RWPE2 (cell line): ENCODE data around the gene CEP20.

Source experiments
- ATAC-seq: fragments of 200-7000 bp; cut with Tn5 transposase; 3 replicates; pipeline ENCODE4 v1.9.1; 2021; ENCODE audit warnings: low read depth
- DNase-seq: peaks from one replicate; pipeline ENCODE4 v3.0.0-alpha.2; 2020; ENCODE audit warnings: low spot score
- H3K27ac ChIP-seq: fragments of 450-650 bp; 2 replicates; pipeline ENCODE4 v1.5.1; 2017; ENCODE audit warnings: mild to moderate bottlenecking; ENCODE audit not compliant: poor library complexity, severe bottlenecking
- H3K27me3 ChIP-seq: fragments of 250-450 bp; sonication (Bioruptor Pico); 2 replicates; pipeline ENCODE4 v1.5.1; 2021; ENCODE audit warnings: mild to moderate bottlenecking, moderate library complexity; ENCODE audit not compliant: insufficient read depth, poor library complexity, severe bottlenecking
- H3K36me3 ChIP-seq: fragments of 250-450 bp; sonication (Bioruptor Pico); 2 replicates; pipeline ENCODE4 v1.5.1; 2020; ENCODE audit warnings: low read depth, mild to moderate bottlenecking, moderate library complexity
- H3K4me1 ChIP-seq: fragments of 250-450 bp; sonication (Bioruptor Pico); 2 replicates; pipeline ENCODE4 v1.5.1; 2021; ENCODE audit warnings: mild to moderate bottlenecking, moderate library complexity; ENCODE audit not compliant: insufficient read depth, poor library complexity, severe bottlenecking
- H3K4me3 ChIP-seq: fragments of 250-450 bp; sonication (Bioruptor Pico); 2 replicates; pipeline ENCODE4 v1.5.1; 2021; ENCODE audit warnings: mild to moderate bottlenecking, moderate library complexity; ENCODE audit not compliant: severe bottlenecking
- H3K9me3 ChIP-seq: fragments of 250-450 bp; sonication (Bioruptor Pico); 2 replicates; pipeline ENCODE4 v1.5.1; 2021; ENCODE audit warnings: mild to moderate bottlenecking, moderate library complexity; ENCODE audit not compliant: severe bottlenecking
- TF ChIP-seq, protein P1 (sequence below): fragments of 450-650 bp; IDR thresholded peaks from one replicate; pipeline ENCODE4 v1.5.1; 2017; ENCODE audit warnings: mild to moderate bottlenecking, moderate library complexity; ENCODE audit not compliant: poor library complexity, severe bottlenecking

CEP20 gene

GRCh38 chr16:15837761-15838160 lies 50.6 kb downstream of the CEP20 start:
- DNase-seq (no peak), ATAC-seq (no peak)
- H3K36me3 ChIP-seq: no peaks in the 10 kb centered on the region
- H3K4me3 ChIP-seq: no peak overlapping the region
- H3K9me3 ChIP-seq: no peaks in the 10 kb centered on the region
- no peaks in the 10 kb centered on the region for H3K4me1 ChIP-seq
- TF ChIP-seq, protein P1, sequence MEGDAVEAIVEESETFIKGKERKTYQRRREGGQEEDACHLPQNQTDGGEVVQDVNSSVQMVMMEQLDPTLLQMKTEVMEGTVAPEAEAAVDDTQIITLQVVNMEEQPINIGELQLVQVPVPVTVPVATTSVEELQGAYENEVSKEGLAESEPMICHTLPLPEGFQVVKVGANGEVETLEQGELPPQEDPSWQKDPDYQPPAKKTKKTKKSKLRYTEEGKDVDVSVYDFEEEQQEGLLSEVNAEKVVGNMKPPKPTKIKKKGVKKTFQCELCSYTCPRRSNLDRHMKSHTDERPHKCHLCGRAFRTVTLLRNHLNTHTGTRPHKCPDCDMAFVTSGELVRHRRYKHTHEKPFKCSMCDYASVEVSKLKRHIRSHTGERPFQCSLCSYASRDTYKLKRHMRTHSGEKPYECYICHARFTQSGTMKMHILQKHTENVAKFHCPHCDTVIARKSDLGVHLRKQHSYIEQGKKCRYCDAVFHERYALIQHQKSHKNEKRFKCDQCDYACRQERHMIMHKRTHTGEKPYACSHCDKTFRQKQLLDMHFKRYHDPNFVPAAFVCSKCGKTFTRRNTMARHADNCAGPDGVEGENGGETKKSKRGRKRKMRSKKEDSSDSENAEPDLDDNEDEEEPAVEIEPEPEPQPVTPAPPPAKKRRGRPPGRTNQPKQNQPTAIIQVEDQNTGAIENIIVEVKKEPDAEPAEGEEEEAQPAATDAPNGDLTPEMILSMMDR: no peak
- H3K27me3 ChIP-seq: no peaks in the 10 kb centered on the region
- H3K27ac ChIP-seq: no peak overlapping the region

DNA sequence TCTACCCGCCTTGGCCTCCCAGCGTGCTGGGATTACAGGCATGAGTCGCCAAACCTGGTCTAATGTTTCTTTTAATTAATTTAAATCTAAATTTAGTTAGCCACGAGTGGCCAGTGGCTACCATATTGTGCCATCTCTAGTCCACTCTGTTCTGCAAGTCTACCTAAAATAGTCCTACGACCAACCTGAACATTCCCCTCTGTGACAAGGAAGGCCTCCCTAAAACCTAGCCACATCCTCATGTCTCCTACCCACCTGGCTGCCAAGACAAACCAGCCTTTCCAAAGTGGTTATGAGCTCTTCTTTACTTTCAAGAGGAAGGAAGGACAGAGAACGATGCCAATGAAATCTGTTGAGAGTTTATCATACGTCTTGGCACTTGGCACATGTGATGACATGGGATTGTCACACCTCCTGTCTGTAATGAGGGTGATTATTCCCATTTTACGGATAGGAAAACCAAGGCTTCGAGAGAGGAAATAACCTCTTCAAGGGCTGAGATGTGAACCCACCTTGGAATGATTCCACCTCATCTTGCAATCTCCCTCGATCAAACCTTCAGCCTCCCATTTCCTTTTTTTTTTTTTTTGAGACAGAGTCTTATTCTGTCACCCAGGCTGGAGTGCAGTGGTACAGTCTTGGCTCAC lies 51.3 kb downstream of the CEP20 start:
- DNase-seq (no peak), ATAC-seq (no peak)
- Histone ChIP-seq H3K36me3 (no peaks in the 10 kb centered on the region), H3K4me3 (no peak overlapping the region), H3K27ac (no peak overlapping the region), H3K4me1 (no peaks in the 10 kb centered on the region), H3K9me3 (no peaks in the 10 kb centered on the region), H3K27me3 (no peaks in the 10 kb centered on the region)
- TF ChIP-seq, protein P1: no peak

DNA sequence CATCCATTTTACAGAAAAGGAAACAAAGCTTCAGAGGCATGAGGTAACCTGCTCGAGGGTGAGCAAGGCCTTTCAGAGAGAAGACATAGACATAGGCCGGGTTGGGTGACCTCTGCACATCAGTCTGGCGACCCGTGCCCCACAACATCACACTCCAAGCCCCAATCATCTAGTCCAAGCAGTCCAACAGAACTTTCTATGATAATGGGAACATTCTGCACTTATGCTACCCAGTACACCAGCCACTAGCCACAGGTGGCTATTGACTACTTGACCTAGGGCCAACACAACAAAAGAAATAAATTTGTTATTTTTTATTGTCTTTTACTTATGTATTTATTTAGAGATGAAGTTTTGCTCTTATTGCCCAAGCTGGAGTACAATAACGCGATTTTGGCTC lies 52.3 kb downstream of the CEP20 start:
- TF ChIP-seq, protein P1: no peak
- DNase-seq: no peak
- H3K9me3 ChIP-seq: no peaks in the 10 kb centered on the region
- no peaks in the 10 kb centered on the region for H3K36me3 ChIP-seq
- H3K4me1 ChIP-seq: no peaks in the 10 kb centered on the region
- no peak overlapping the region for H3K4me3 ChIP-seq
- no peaks in the 10 kb centered on the region for H3K27me3 ChIP-seq
- ATAC-seq: no peak
- H3K27ac ChIP-seq: no peak overlapping the region

GRCh38 chr16:15835136-15835878 lies 53.1 kb downstream of the CEP20 start:
- no peak overlapping the region for H3K4me3 ChIP-seq
- DNase-seq (no peak), ATAC-seq (no peak)
- H3K4me1 ChIP-seq: no peaks in the 10 kb centered on the region
- TF ChIP-seq, protein P1: no peak
- no peaks in the 10 kb centered on the region for H3K27me3 ChIP-seq
- no peaks in the 10 kb centered on the region for H3K36me3 ChIP-seq
- no peak overlapping the region for H3K27ac ChIP-seq
- H3K9me3 ChIP-seq: no peaks in the 10 kb centered on the region

GRCh38 chr16:15834502-15834901 lies 53.9 kb downstream of the CEP20 start:
- ATAC-seq (no peak), DNase-seq (no peak)
- Histone ChIP-seq H3K27me3 (no peaks in the 10 kb centered on the region), H3K27ac (no peak overlapping the region), H3K9me3 (no peaks in the 10 kb centered on the region), H3K36me3 (no peaks in the 10 kb centered on the region), H3K4me1 (no peaks in the 10 kb centered on the region), H3K4me3 (no peak overlapping the region)
- TF ChIP-seq, protein P1: no peak
